Measurements from ENCODE around the gene ODAD3.
"Not testable (repeated sequence)": the region's sequence is repeated elsewhere in the genome, so short reads cannot be mapped to it uniquely, and the experiment has no call there.

ODAD3 gene

GRCh38 chr19:11475861-11476260 lies 40.9 kb upstream of the ODAD3 start:
- Histone ChIP-seq H3K27ac (ENCODE audit: low read depth, low read length, severe bottlenecking) (no peak overlapping the region), H3K4me3 (ENCODE audit: extremely low read depth, insufficient read depth, low read length, poor library complexity, severe bottlenecking) (no peak overlapping the region), H3K36me3 (ENCODE audit: control insufficient read depth, insufficient read depth, low read length) (no peaks in the 10 kb centered on the region), H3K4me1 (ENCODE audit: control insufficient read depth, insufficient read depth, low read length, poor library complexity, severe bottlenecking) (no peaks in the 10 kb centered on the region), H3K9me3 (ENCODE audit: control insufficient read depth, low read length) (no peaks in the 10 kb centered on the region)
- WGBS, 2 experiments (ENCODE audit: insufficient coverage in 2 of 2) = 89 to 91% methylated on average over 6 to 7 of the region's 8 CpGs

- not testable (repeated sequence) for H3K4me3 ChIP-seq (ENCODE audit: extremely low read depth, insufficient read depth, low read length, poor library complexity, severe bottlenecking); H3K9me3 ChIP-seq (ENCODE audit: control insufficient read depth, low read length); H3K4me1 ChIP-seq (ENCODE audit: control insufficient read depth, insufficient read depth, low read length, poor library complexity, severe bottlenecking); H3K36me3 ChIP-seq (ENCODE audit: control insufficient read depth, insufficient read depth, low read length); H3K27ac ChIP-seq (ENCODE audit: low read depth, low read length, severe bottlenecking)
- 100% methylated on average over 1 of the region's 3 CpGs for WGBS, 2 experiments (ENCODE audit: insufficient coverage in 2 of 2)
These were observed 40.4 kb upstream of the ODAD3 start for GRCh38 chr19:11475343-11475742.

DNA sequence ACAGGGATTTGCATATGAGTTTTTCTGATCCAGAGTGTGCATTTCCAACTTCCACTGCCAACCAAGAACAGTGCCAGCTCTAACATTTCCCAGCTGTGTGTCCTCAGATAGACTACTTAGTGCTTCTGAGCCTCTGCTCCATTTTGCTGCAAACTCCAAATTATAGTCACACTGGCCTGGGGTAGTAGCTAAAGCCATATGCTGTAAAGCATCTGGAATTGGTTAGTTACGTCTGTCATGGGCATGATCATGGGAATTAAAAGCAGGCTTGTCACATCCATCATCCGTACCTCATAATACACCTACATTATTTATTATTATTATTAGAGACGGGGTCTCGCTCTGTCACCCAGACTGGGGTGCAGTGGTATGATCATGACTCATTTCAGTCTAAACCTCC lies 38.8 kb upstream of the ODAD3 start:
- Histone ChIP-seq H3K9me3 (ENCODE audit: control insufficient read depth, low read length) (no peaks in the 10 kb centered on the region), H3K4me1 (ENCODE audit: control insufficient read depth, insufficient read depth, low read length, poor library complexity, severe bottlenecking) (no peaks in the 10 kb centered on the region), H3K27ac (ENCODE audit: low read depth, low read length, severe bottlenecking) (no peak overlapping the region), H3K36me3 (ENCODE audit: control insufficient read depth, insufficient read depth, low read length) (no peaks in the 10 kb centered on the region), H3K4me3 (ENCODE audit: extremely low read depth, insufficient read depth, low read length, poor library complexity, severe bottlenecking) (no peak overlapping the region)
- 100% methylated on average over 2 of the region's 4 CpGs; no CpG with 5 or more reads in 1 of the 2 experiments for WGBS, 2 experiments (ENCODE audit: insufficient coverage in 2 of 2)

DNA sequence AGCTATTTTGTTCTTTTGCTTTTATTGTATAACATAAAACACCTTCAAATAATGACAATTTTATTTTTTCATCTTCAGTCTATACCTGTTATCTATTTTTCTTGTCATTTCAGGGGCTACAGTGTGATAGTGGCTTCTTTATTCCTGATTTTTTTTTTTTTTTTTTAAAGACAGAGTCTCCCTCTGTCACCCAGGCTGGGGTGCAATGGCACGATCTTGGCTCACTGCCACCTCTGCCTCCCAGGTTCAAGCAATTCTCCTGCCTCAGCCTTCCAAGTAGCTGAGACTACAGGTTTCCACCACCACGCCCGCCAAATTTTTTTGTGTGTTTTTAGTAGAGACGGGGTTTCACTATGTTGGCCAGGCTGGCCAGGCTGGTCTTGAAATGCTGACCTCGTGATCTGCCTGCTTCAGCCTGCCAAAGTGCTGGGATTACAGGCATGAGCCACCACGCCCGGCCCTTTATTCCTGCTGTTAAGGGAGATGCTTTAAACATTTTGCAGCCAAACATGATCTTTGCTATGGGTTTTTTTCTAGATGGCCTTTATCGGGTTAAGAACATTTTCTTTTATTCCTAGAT lies 33.4 kb upstream of the ODAD3 start:
- not testable (repeated sequence) for H3K36me3 ChIP-seq (ENCODE audit: control insufficient read depth, insufficient read depth, low read length); H3K4me3 ChIP-seq (ENCODE audit: extremely low read depth, insufficient read depth, low read length, poor library complexity, severe bottlenecking); H3K4me1 ChIP-seq (ENCODE audit: control insufficient read depth, insufficient read depth, low read length, poor library complexity, severe bottlenecking); H3K27ac ChIP-seq (ENCODE audit: low read depth, low read length, severe bottlenecking); H3K9me3 ChIP-seq (ENCODE audit: control insufficient read depth, low read length)
- 72 to 100% methylated on average over 2 to 7 of the region's 8 CpGs for whole genome bisulfite sequencing, 2 experiments (ENCODE audit: insufficient coverage in 2 of 2)

GRCh38 chr19:11465600-11465999 lies 30.7 kb upstream of the ODAD3 start:
- H3K4me3 ChIP-seq (ENCODE audit: extremely low read depth, insufficient read depth, low read length, poor library complexity, severe bottlenecking) = no peak overlapping the region
- no peaks in the 10 kb centered on the region for H3K9me3 ChIP-seq (ENCODE audit: control insufficient read depth, low read length)
- H3K4me1 ChIP-seq (ENCODE audit: control insufficient read depth, insufficient read depth, low read length, poor library complexity, severe bottlenecking) = no peaks in the 10 kb centered on the region
- 46 to 60% methylated on average over 5 to 7 of the region's 8 CpGs for WGBS, 2 experiments (ENCODE audit: insufficient coverage in 2 of 2)
- H3K36me3 ChIP-seq (ENCODE audit: control insufficient read depth, insufficient read depth, low read length) = no peaks in the 10 kb centered on the region
- no peak overlapping the region for H3K27ac ChIP-seq (ENCODE audit: low read depth, low read length, severe bottlenecking)

DNA sequence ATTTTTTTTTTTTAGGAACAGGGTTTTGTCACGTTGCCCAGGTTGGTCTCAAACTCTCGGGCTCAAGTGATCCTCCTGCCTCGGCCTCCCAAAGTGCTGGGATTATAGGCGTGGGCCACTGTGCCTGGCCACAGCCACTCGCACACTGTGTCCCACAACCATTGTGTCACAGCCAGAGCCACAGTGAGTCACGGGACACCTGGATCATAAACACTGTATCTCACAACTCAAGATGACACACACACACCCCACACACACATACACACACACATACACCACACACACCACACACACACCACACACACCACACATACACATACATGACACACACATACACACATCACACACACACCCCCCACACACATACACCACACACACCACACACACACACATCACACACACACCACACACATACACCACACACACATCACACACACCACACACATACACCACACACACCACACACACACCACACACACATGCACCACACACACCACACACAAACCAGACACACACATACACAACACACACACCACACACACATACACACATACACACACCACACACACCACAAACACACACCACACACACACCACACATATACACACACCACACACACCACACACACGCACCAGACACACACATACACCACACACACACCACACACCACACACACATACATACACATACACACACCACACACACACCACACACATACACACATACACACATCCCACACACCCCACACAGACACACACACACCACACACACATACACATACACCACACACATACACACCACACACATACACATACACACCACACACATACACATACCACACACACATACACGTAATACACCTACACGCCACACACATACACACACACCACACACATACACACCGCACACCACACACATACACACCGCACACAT lies 29.7 kb upstream of the ODAD3 start:
- Histone ChIP-seq H3K4me3 (ENCODE audit: extremely low read depth, insufficient read depth, low read length, poor library complexity, severe bottlenecking) (no peak overlapping the region), H3K4me1 (ENCODE audit: control insufficient read depth, insufficient read depth, low read length, poor library complexity, severe bottlenecking) (no peaks in the 10 kb centered on the region), H3K9me3 (ENCODE audit: control insufficient read depth, low read length) (no peaks in the 10 kb centered on the region), H3K36me3 (ENCODE audit: control insufficient read depth, insufficient read depth, low read length) (no peaks in the 10 kb centered on the region), H3K27ac (ENCODE audit: low read depth, low read length, severe bottlenecking) (no peak overlapping the region)
- 84% methylated on average over 8 to 11 of the region's 11 CpGs for WGBS, 2 experiments (ENCODE audit: insufficient coverage in 2 of 2)

- Histone ChIP-seq H3K4me3 (ENCODE audit: extremely low read depth, insufficient read depth, low read length, poor library complexity, severe bottlenecking) (no peak overlapping the region), H3K9me3 (ENCODE audit: control insufficient read depth, low read length) (no peaks in the 10 kb centered on the region), H3K36me3 (ENCODE audit: control insufficient read depth, insufficient read depth, low read length) (no peaks in the 10 kb centered on the region), H3K27ac (ENCODE audit: low read depth, low read length, severe bottlenecking) (no peak overlapping the region), H3K4me1 (ENCODE audit: control insufficient read depth, insufficient read depth, low read length, poor library complexity, severe bottlenecking) (no peaks in the 10 kb centered on the region)
- 86 to 91% methylated on average over 11 to 12 of the region's 12 CpGs for WGBS, 2 experiments (ENCODE audit: insufficient coverage in 2 of 2)
These were observed 28.5 kb upstream of the ODAD3 start for GRCh38 chr19:11463391-11463790.

- H3K4me1 ChIP-seq (ENCODE audit: control insufficient read depth, insufficient read depth, low read length, poor library complexity, severe bottlenecking) = no peaks in the 10 kb centered on the region
These were observed 26.5 kb upstream of the ODAD3 start for GRCh38 chr19:11461453-11461852.

DNA sequence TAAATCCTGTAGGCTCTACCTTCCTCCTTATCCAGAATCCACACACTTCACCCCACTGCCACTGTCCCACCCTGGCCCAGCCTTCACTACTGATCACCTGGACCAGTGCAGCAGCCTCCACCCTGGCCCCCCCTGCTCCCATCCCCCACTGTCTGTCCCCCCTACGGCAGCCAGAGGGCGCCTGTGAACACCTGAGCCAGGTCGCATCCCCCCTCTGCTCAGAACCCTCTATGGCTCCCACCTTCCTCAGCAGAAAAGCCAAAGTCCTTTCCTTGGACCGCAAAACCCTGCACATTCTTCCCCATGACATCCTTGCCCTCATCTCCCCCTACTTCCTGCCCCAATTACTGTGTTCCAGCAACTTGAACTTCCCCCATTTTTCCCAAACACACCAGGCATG lies 25.3 kb upstream of the ODAD3 start:
- no peak overlapping the region for H3K4me3 ChIP-seq (ENCODE audit: extremely low read depth, insufficient read depth, low read length, poor library complexity, severe bottlenecking)
- no peaks in the 10 kb centered on the region for H3K36me3 ChIP-seq (ENCODE audit: control insufficient read depth, insufficient read depth, low read length)
- H3K9me3 ChIP-seq (ENCODE audit: control insufficient read depth, low read length) = no peaks in the 10 kb centered on the region
- 88 to 94% methylated on average over 2 of the region's 4 CpGs for WGBS, 2 experiments (ENCODE audit: insufficient coverage in 2 of 2)
- no peaks in the 10 kb centered on the region for H3K4me1 ChIP-seq (ENCODE audit: control insufficient read depth, insufficient read depth, low read length, poor library complexity, severe bottlenecking)
- H3K27ac ChIP-seq (ENCODE audit: low read depth, low read length, severe bottlenecking) = no peak overlapping the region

More at GRCh38 chr19:11461453-11461852, 26.5 kb upstream of the ODAD3 start:
- H3K9me3 ChIP-seq (ENCODE audit: control insufficient read depth, low read length) = no peaks in the 10 kb centered on the region
- WGBS, 2 experiments (ENCODE audit: insufficient coverage in 2 of 2) = 40 to 83% methylated on average over 1 of the region's 2 CpGs
- no peak overlapping the region for H3K4me3 ChIP-seq (ENCODE audit: extremely low read depth, insufficient read depth, low read length, poor library complexity, severe bottlenecking)
- H3K36me3 ChIP-seq (ENCODE audit: control insufficient read depth, insufficient read depth, low read length) = no peaks in the 10 kb centered on the region
- no peak overlapping the region for H3K27ac ChIP-seq (ENCODE audit: low read depth, low read length, severe bottlenecking)

DNA sequence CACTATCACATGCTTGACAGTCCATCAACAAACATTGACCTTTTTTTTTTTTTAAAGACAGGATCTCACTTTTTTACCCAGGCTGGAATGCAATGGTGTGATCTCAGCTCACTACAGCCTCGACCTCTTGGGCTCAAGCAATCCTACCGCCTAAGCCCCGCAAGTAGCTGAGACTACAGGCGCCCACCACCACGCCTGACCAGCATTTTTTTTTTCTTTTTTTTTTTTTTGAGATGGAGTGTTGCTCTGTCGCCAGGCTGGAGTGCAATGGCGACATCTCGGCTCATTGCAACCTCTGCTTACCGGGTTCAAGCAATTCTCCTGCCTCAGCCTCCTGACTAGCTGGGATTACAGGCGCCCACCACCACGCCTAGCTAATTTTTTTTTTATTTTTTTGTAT lies 24.0 kb upstream of the ODAD3 start:
- H3K27ac ChIP-seq (ENCODE audit: low read depth, low read length, severe bottlenecking); H3K9me3 ChIP-seq (ENCODE audit: control insufficient read depth, low read length); H3K4me1 ChIP-seq (ENCODE audit: control insufficient read depth, insufficient read depth, low read length, poor library complexity, severe bottlenecking); H3K4me3 ChIP-seq (ENCODE audit: extremely low read depth, insufficient read depth, low read length, poor library complexity, severe bottlenecking); H3K36me3 ChIP-seq (ENCODE audit: control insufficient read depth, insufficient read depth, low read length): not testable (repeated sequence)
- 83% methylated on average over 2 to 7 of the region's 11 CpGs for WGBS, 2 experiments (ENCODE audit: insufficient coverage in 2 of 2)
